A549 (cell line): ENCODE data around the gene WNT6. TPM values are rescaled to one million over a fixed set of nuclear protein-coding genes. Genes with fewer than 3 reads are reported as not detected.

Experiments
- ATAC-seq, 2 experiments: fragments of 200-7000 bp in 1 of 2; fragments of >200 bp in 1 of 2; cut with Nextera tagmentation in 1 of 2; cut with Tn5 transposase in 1 of 2; 3 replicates each; pipeline versions ENCODE4 v1.8.0 to v1.9.1; 2018 to 2020; ENCODE audit warnings: mild to moderate bottlenecking in 1 of 2, moderate library complexity in 1 of 2
- CTCF ChIA-PET: fragments of 300-600 bp; sonication (Branson Sonifier 250); formaldehyde crosslinking; extraction: SDS; loops from one replicate; lab custom pipeline; 2021; ENCODE audit warnings: antibody characterized with exemption, inconsistent platforms; lab: Yijun Ruan, JAX
- POLR2A ChIA-PET: fragments of 350-600 bp; formaldehyde crosslinking; extraction: SDS; loops from one replicate; lab custom pipeline; 2021; ENCODE audit warnings: antibody characterized with exemption, inconsistent platforms; lab: Yijun Ruan, JAX
- DNase-seq, 2 experiments: peaks; one replicate each; pipeline versions ENCODE4 v3.0.0 to v3.0.0-alpha.2; 2011 to 2016; ENCODE audit warnings: low read depth in 1 of 2, low spot score in 1 of 2
- FAIRE-seq: peaks from 2 replicates; lab custom pipeline; 2011; peaks lifted over from hg19 to GRCh38; lab: Jason Lieb, UNC
- H3K27ac ChIP-seq, 2 experiments: fragments of >200 bp; sonication (Bioruptor Twin); formaldehyde crosslinking; 3 replicates each; pipeline ENCODE4 v1.5.1; 2016 to 2017
- H3K4me1 ChIP-seq: fragments of >200 bp; sonication (Bioruptor Twin); formaldehyde crosslinking; 3 replicates; pipeline ENCODE4 v1.6.1; 2016
- H3K4me2 ChIP-seq: fragments of >200 bp; sonication (Bioruptor Twin); formaldehyde crosslinking; 3 replicates; pipeline ENCODE4 v1.6.1; 2016
- H3K4me3 ChIP-seq: fragments of >200 bp; sonication (Bioruptor Twin); formaldehyde crosslinking; 3 replicates; pipeline ENCODE4 v1.5.1; 2016
- H3K9me3 ChIP-seq: fragments of >200 bp; sonication (Bioruptor Twin); formaldehyde crosslinking; 3 replicates; pipeline ENCODE4 v1.6.1; 2016
- BCL3 ChIP-seq: fragments of >200 bp; sonication (Bioruptor Twin); formaldehyde crosslinking; IDR thresholded peaks from 3 replicates; pipeline ENCODE4 v1.6.1; 2016
- BHLHE40 ChIP-seq: IDR thresholded peaks from 2 replicates; pipeline ENCODE4 v1.6.1; 2012; ENCODE audit warnings: low read depth, low read length, inconsistent platforms
- CEBPB ChIP-seq, 2 experiments: fragments of >200 bp in 1 of 2; sonication (Bioruptor Twin) in 1 of 2; formaldehyde crosslinking in 1 of 2; IDR thresholded peaks; 2 replicates each; pipeline ENCODE4 v1.6.1; 2012 to 2016
- CHD4 ChIP-seq: fragments of 200-600 bp; sonication (generic); IDR thresholded peaks from 2 replicates; pipeline ENCODE4 v1.6.1; 2016; ENCODE audit warnings: antibody characterized with exemption, mild to moderate bottlenecking, borderline replicate concordance
- CTCF ChIP-seq: fragments of >200 bp; sonication (Bioruptor Twin); formaldehyde crosslinking; IDR thresholded peaks from 3 replicates; pipeline ENCODE4 v1.5.1; 2016
- EHMT2 ChIP-seq: fragments of 200-600 bp; sonication (generic); IDR thresholded peaks from 2 replicates; pipeline ENCODE4 v1.6.1; 2016; ENCODE audit warnings: antibody characterized with exemption, low read depth, mild to moderate bottlenecking, moderate library complexity
- EP300 ChIP-seq, 2 experiments: fragments of >200 bp; sonication (Bioruptor Twin); formaldehyde crosslinking; IDR thresholded peaks; 2 replicates in 1 of 2; 3 replicates in 1 of 2; pipeline ENCODE4 v1.6.1; 2016 to 2017
- ESRRA ChIP-seq: fragments of 150-350 bp; IDR thresholded peaks from 2 replicates; pipeline ENCODE4 v1.6.1; 2014; ENCODE audit warnings: mild to moderate bottlenecking, low read length, borderline replicate concordance
- FOSB ChIP-seq: fragments of 250-450 bp; sonication (Bioruptor Pico); IDR thresholded peaks from 2 replicates; pipeline ENCODE4 v1.5.0; 2020; ENCODE audit warnings: mild to moderate bottlenecking, moderate library complexity
- FOSL2 ChIP-seq, 2 experiments: fragments of 450-650 bp in 1 of 2; fragments of >200 bp in 1 of 2; sonication (Bioruptor Twin) in 1 of 2; formaldehyde crosslinking; IDR thresholded peaks; 2 replicates each; pipeline versions ENCODE4 v1.5.0 to v1.6.1; 2016 to 2020; ENCODE audit warnings: mild to moderate bottlenecking in 1 of 2, moderate library complexity in 1 of 2
- HES2 ChIP-seq: fragments of >200 bp; sonication (Bioruptor Twin); formaldehyde crosslinking; IDR thresholded peaks from 2 replicates; pipeline ENCODE4 v1.6.1; 2016
- HOXA7 ChIP-seq: fragments of 250-450 bp; sonication (Bioruptor Pico); IDR thresholded peaks from 2 replicates; pipeline ENCODE4 v1.5.0; 2020; ENCODE audit warnings: mild to moderate bottlenecking, moderate library complexity
- HOXB5 ChIP-seq: fragments of 250-450 bp; sonication (Bioruptor Pico); IDR thresholded peaks from 2 replicates; pipeline ENCODE4 v1.5.0; 2020; ENCODE audit warnings: mild to moderate bottlenecking, moderate library complexity
- KDM1A ChIP-seq: fragments of 200-600 bp; sonication (generic); IDR thresholded peaks from 2 replicates; pipeline ENCODE4 v1.6.1; 2016; ENCODE audit warnings: low read depth, mild to moderate bottlenecking
- KDM5A ChIP-seq: fragments of 200-600 bp; sonication (generic); IDR thresholded peaks from 2 replicates; pipeline ENCODE4 v1.6.1; 2016; ENCODE audit warnings: antibody characterized with exemption, mild to moderate bottlenecking
- MAX ChIP-seq: IDR thresholded peaks from 2 replicates; pipeline ENCODE4 v1.6.1; 2012
- NPAS2 ChIP-seq: fragments of 250-450 bp; sonication (Bioruptor Pico); IDR thresholded peaks from 2 replicates; pipeline ENCODE4 v1.8.0; 2022; ENCODE audit warnings: mild to moderate bottlenecking, moderate library complexity, borderline replicate concordance
- PHF8 ChIP-seq: fragments of 200-600 bp; sonication (generic); IDR thresholded peaks from 2 replicates; pipeline ENCODE4 v1.6.1; 2016; ENCODE audit warnings: low read depth, mild to moderate bottlenecking, antibody characterized with exemption, moderate library complexity, borderline replicate concordance
- POLR2A ChIP-seq: IDR thresholded peaks from 2 replicates; pipeline ENCODE4 v1.6.1; 2012; ENCODE audit warnings: mild to moderate bottlenecking, low read length
- POLR2AphosphoS2 ChIP-seq: conservative IDR thresholded peaks from 2 replicates; pipeline ENCODE4 v1.6.1; 2012; ENCODE audit warnings: low read length, improper control_type of control experiment, inconsistent platforms
- RNF2 ChIP-seq: fragments of 200-600 bp; sonication (generic); IDR thresholded peaks from 2 replicates; pipeline ENCODE4 v1.6.1; 2016; ENCODE audit warnings: low read depth, mild to moderate bottlenecking, antibody characterized with exemption, moderate library complexity, borderline replicate concordance
- SMC3 ChIP-seq: fragments of >200 bp; sonication (Bioruptor Twin); formaldehyde crosslinking; IDR thresholded peaks from 3 replicates; pipeline ENCODE4 v1.6.1; 2018; ENCODE audit warnings: inconsistent platforms
- SREBF2 ChIP-seq: fragments of 450-650 bp; IDR thresholded peaks from 2 replicates; pipeline ENCODE4 v1.6.1; 2014; ENCODE audit warnings: mild to moderate bottlenecking, moderate library complexity
- TP53 ChIP-seq: fragments of 250-450 bp; sonication (Bioruptor Pico); IDR thresholded peaks from 2 replicates; pipeline ENCODE4 v1.5.0; 2021; ENCODE audit warnings: mild to moderate bottlenecking, moderate library complexity
- USF2 ChIP-seq: fragments of 450-650 bp; IDR thresholded peaks from 2 replicates; pipeline ENCODE4 v1.6.1; 2014; ENCODE audit warnings: antibody characterized with exemption
- ZFP36 ChIP-seq: fragments of 450-650 bp; IDR thresholded peaks from 2 replicates; pipeline ENCODE4 v1.6.1; 2014; ENCODE audit warnings: borderline replicate concordance; ENCODE audit not compliant: partially characterized antibody
- ZNF302 ChIP-seq: fragments of 250-450 bp; sonication (Bioruptor Pico); IDR thresholded peaks from 2 replicates; pipeline ENCODE4 v1.9.0; 2021; ENCODE audit warnings: inconsistent platforms, mild to moderate bottlenecking, moderate library complexity
- ZSCAN20 ChIP-seq: fragments of 250-450 bp; sonication (Bioruptor Pico); IDR thresholded peaks from 2 replicates; pipeline ENCODE4 v1.8.0; 2022; ENCODE audit warnings: mild to moderate bottlenecking, moderate library complexity
- WGBS: methylation state at CpG from one replicate; pipeline ENCODE4 v1.1.6; 2017; ENCODE audit errors: missing lambda C conversion rate; 5-methylcytosine and 5-hydroxymethylcytosine counted together
- polyA plus RNA-seq, 4 experiments: library from polyadenylated mRNA; depleted of rRNA in 3 of 4; stranded (reverse); fragments of >200 nt; fragmentation: RNase III in 1 of 4; extraction: RNeasy Plus Mini Kit Qiagen cat#74134 plus additional on column Dnase treatment in 1 of 4; gene quantifications; 2 replicates in 3 of 4; 3 replicates in 1 of 4; pipeline ENCODE4 v1.2.3, GENCODE V29; 2011 to 2017

Gene WNT6
- polyA plus RNA-seq, 2 of the 4 experiments (the other 2 are of a cell fraction): 0.06 to 0.10 TPM

GRCh38 chr2:218861645-218862318, 2.2 kb downstream of the WNT6 start (continued):
- TF ChIP-seq TP53 (CRISPR knock-in tag) (no peak), NPAS2 (CRISPR knock-in tag) (no peak), ZSCAN20 (CRISPR knock-in tag) (no peak), BHLHE40 (no peak), MAX (no peak), POLR2A (no peak)

GRCh38 chr2:218863021-218863520, 3.5 kb downstream of the WNT6 start:
- no peak for FAIRE-seq
- DNase-seq: no peak
- 66% methylated on average over 3 of the region's 3 CpGs for WGBS
- ChIA-PET POLR2A (no interaction called here), CTCF (interaction anchor here (1.0 to 8.0 kb wide), 4 partner anchors 13 to 152 kb away, joined by 3 to 70 read pairs (median 12); no protein-coding TSS in a partner anchor)
- no peak for ATAC-seq
- no peak overlapping the region for H3K4me2 ChIP-seq
- TF ChIP-seq CHD4: no peak
- no peak for TF ChIP-seq KDM1A
- TF ChIP-seq ZNF302 (CRISPR knock-in tag): no peak
- TF ChIP-seq RNF2: no peak
- TF ChIP-seq USF2: no peak
- no peak for TF ChIP-seq EHMT2
- TF ChIP-seq BCL3: no peak
- TF ChIP-seq HES2: no peak
- no peak for TF ChIP-seq HOXA7
- TF ChIP-seq ZFP36: no peak
- TF ChIP-seq CTCF: no peak
- no peak for TF ChIP-seq ESRRA
- no peak for TF ChIP-seq KDM5A
- no peak for TF ChIP-seq FOSB
- TF ChIP-seq, all 56 proteins: peak for 0
- Histone ChIP-seq H3K4me3 (no peak overlapping the region), H3K27ac (no peak overlapping the region), H3K9me3 (no peaks in the 10 kb centered on the region), H3K4me1 (peaks cover 21% of the 10 kb centered on the region)

GRCh38 chr2:218865396-218865795, 5.8 kb downstream of the WNT6 start:
- Histone ChIP-seq H3K9me3 (no peaks in the 10 kb centered on the region), H3K4me3 (no peak overlapping the region), H3K4me1 (peaks cover 3% of the 10 kb centered on the region; the same call in 1 of the 3 replicates), H3K27ac (no peak overlapping the region)
- ChIA-PET CTCF (interaction anchor here (1.7 to 8.0 kb wide), 3 partner anchors 11 to 33 kb away, joined by 5 to 70 read pairs (median 19); no protein-coding TSS in a partner anchor), POLR2A (no interaction called here)
- DNase-seq (no peak), FAIRE-seq (no peak), ATAC-seq (no peak)
- TF ChIP-seq FOSB: no peak
- TF ChIP-seq POLR2AphosphoS2: no peak
- no peak for TF ChIP-seq POLR2A
- no peak for TF ChIP-seq EP300 (IDR thresholded peaks at IDR 0.05)
- no peak for TF ChIP-seq PHF8
- TF ChIP-seq SREBF2: no peak
- no peak for TF ChIP-seq CEBPB (IDR thresholded peaks at IDR 0.05)
- no peak for TF ChIP-seq HOXB5 (CRISPR knock-in tag)
- no peak for TF ChIP-seq FOSL2 (IDR thresholded peaks at IDR 0.05)
- no peak for TF ChIP-seq FOSL2 (CRISPR knock-in tag; IDR thresholded peaks at IDR 0.05)
- TF ChIP-seq SMC3: no peak
- TF ChIP-seq, all 56 proteins: peak for 0
- 74% methylated on average over 3 of the region's 4 CpGs for WGBS
- H3K4me2 ChIP-seq: no peak overlapping the region
